WTC11 (cell line): Measurements from ENCODE around the gene PDLIM5.

Experiments used
- ATF3 ChIP-seq: sonication (generic); formaldehyde crosslinking; conservative IDR thresholded peaks from 2 replicates; pipeline ENCODE4 v1.8.1; 2022; ENCODE audit warnings: mild to moderate bottlenecking, missing genetic modification reagents
- CTCF ChIP-seq: fragments of 200-600 bp; IDR thresholded peaks from 2 replicates; pipeline ENCODE4 v1.8.0; 2022; ENCODE audit warnings: antibody characterized with exemption
- ETV6 ChIP-seq: sonication (generic); formaldehyde crosslinking; IDR thresholded peaks from 2 replicates; pipeline ENCODE4 v1.8.1; 2022; ENCODE audit warnings: mild to moderate bottlenecking, missing genetic modification reagents
- HMGXB4 ChIP-seq: sonication (generic); formaldehyde crosslinking; IDR thresholded peaks from 2 replicates; pipeline ENCODE4 v1.8.1; 2023; ENCODE audit warnings: mild to moderate bottlenecking, moderate library complexity, missing genetic modification reagents
- SP1 ChIP-seq: sonication (generic); formaldehyde crosslinking; conservative IDR thresholded peaks from 2 replicates; pipeline ENCODE4 v1.8.1; 2022; ENCODE audit warnings: missing genetic modification reagents
- ZNF263 ChIP-seq: sonication (generic); formaldehyde crosslinking; IDR thresholded peaks from 2 replicates; pipeline ENCODE4 v1.8.1; 2022; ENCODE audit warnings: low read depth, mild to moderate bottlenecking, moderate library complexity, missing genetic modification reagents

- no peak for TF ChIP-seq CTCF
- TF ChIP-seq ETV6 (CRISPR knock-in tag): no peak
- TF ChIP-seq SP1 (CRISPR knock-in tag): no peak
- no peak for TF ChIP-seq ZNF263
- TF ChIP-seq ATF3 (CRISPR knock-in tag): no peak
- no peak for TF ChIP-seq HMGXB4 (CRISPR knock-in tag)
These were observed 88.7 kb downstream of the PDLIM5 start for GRCh38 chr4:94540476-94540875.
